Natural killer cell (primary cell): Measurements from ENCODE around the gene TRAF2. TPM values are rescaled to one million over a fixed set of nuclear protein-coding genes. Genes with fewer than 3 reads are reported as not detected.
A peak's percentile ranks its signal among the peaks of the same experiment; 100 is the strongest.

ENCODE experiments used
- ATAC-seq, 3 donors: fragments of 150-1000 bp in 2 of 3; fragments of 200-7000 bp in 1 of 3; cut with Tn5 transposase; 1 replicate in 1 of 3; 2 replicates in 2 of 3; pipeline ENCODE4 v1.10.0; 2021; ENCODE audit warnings: mild to moderate bottlenecking in 2 of 3, moderate library complexity in 2 of 3
- DNase-seq, 2 donors: peaks; one replicate each; pipeline versions ENCODE4 v3.0.0 to v3.0.0-alpha.2; 2013 to 2021; ENCODE audit warnings: mixed read lengths in 1 of 2
- H3K27ac ChIP-seq: one replicate; pipeline ENCODE4 v1.5.1; 2013; ENCODE audit warnings: mild to moderate bottlenecking, low read length
- H3K27me3 ChIP-seq: one replicate; pipeline ENCODE4 v1.6.1; 2013; ENCODE audit warnings: low read length; ENCODE audit not compliant: control insufficient read depth, insufficient read depth
- H3K36me3 ChIP-seq: one replicate; pipeline ENCODE4 v1.6.1; 2013; ENCODE audit warnings: low read length; ENCODE audit not compliant: control insufficient read depth, insufficient read depth
- H3K4me1 ChIP-seq: one replicate; pipeline ENCODE4 v1.6.1; 2013; ENCODE audit warnings: low read length; ENCODE audit not compliant: control insufficient read depth, insufficient read depth
- H3K4me3 ChIP-seq: one replicate; pipeline ENCODE4 v1.5.1; 2013; ENCODE audit warnings: low read length
- H3K9me3 ChIP-seq: one replicate; pipeline ENCODE4 v1.6.1; 2013; ENCODE audit warnings: low read length; ENCODE audit not compliant: control insufficient read depth, insufficient read depth
- H3K27ac Mint-ChIP-seq, 2 donors: one replicate each; pipeline ENCODE4 v1.8.0; 2022; ENCODE audit warnings: mild to moderate bottlenecking in 2 of 2, mixed read lengths in 2 of 2, moderate library complexity in 1 of 2
- H3K27me3 Mint-ChIP-seq, 2 donors: one replicate each; pipeline ENCODE4 v1.8.0; 2022; ENCODE audit warnings: low read depth in 2 of 2, mixed read lengths in 2 of 2
- H3K36me3 Mint-ChIP-seq: one replicate; pipeline ENCODE4 v1.8.0; 2022; ENCODE audit warnings: mixed read lengths
- H3K4me1 Mint-ChIP-seq, 2 donors: one replicate each; pipeline ENCODE4 v1.8.0; 2022; ENCODE audit warnings: mixed read lengths in 2 of 2
- H3K4me3 Mint-ChIP-seq: one replicate; pipeline ENCODE4 v1.8.0; 2022; ENCODE audit warnings: mild to moderate bottlenecking, moderate library complexity, mixed read lengths
- H3K9me3 Mint-ChIP-seq, 2 donors: one replicate each; pipeline ENCODE4 v1.8.0; 2022; ENCODE audit warnings: mixed read lengths in 2 of 2
- WGBS: methylation state at CpG from one replicate; pipeline ENCODE4 v1.1.7; 2013; ENCODE audit warnings: missing lambda C conversion rate; ENCODE audit not compliant: insufficient coverage; 5-methylcytosine and 5-hydroxymethylcytosine counted together
- intact Hi-C: fragments of 100-400 bp; cut with micrococcal nuclease; formaldehyde crosslinking; loops from one replicate; pipeline ENCODE4 v1.14.2; 2022
- total RNA-seq, 4 donors: library from RNA; stranded (reverse); fragments of 120-200 nt in 1 of 4; gene quantifications; one replicate each; pipeline versions ENCODE4 v1.2.3 to v1.2.4, GENCODE V29; 2013 to 2022
- TF ChIP-seq, protein P1 (sequence below): fragments of 200-600 bp; IDR thresholded peaks from one replicate; pipeline ENCODE4 v1.8.0; 2022; ENCODE audit warnings: antibody characterized with exemption

The TRAF2 gene
- total RNA-seq, 3 donors from 2014 or later (not counting 1 experiment from before 2014, with no cell fraction given): 17.4 to 35.5 (median 25.0) TPM

DNA sequence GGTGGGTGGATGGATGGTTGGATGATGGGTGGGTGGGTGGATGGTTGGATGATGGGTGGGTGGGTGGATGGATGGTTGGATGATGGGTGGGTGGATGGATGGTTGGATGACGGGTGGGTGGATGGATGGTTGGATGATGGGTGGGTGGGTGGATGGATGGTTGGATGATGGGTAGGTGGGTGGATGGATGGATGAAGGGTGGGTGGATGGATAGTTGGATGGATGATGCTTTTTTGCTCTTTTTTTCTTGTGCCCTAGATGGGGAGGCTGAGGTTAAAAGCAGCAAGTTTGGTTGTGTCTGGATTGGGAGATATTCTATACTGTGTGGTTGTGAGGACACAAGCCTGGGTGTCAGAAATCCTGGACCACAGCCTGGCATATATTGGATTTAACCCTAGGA is 71.1 kb downstream of the TRAF2 start:
- peaks cover 4 to 5% of the 10 kb centered on the region in 2 donors for H3K9me3 Mint-ChIP-seq
- peak overlapping the region; percentile 40 for H3K4me3 Mint-ChIP-seq
- no peak for DNase-seq
- H3K27ac Mint-ChIP-seq: peak overlapping the region in 1 of 2 donors; percentile 85
- H3K4me1 Mint-ChIP-seq: peaks cover 13 to 69% of the 10 kb centered on the region in 2 donors
- no peaks in the 10 kb centered on the region for H3K36me3 Mint-ChIP-seq
- intact Hi-C loops: no loop called here
- Histone ChIP-seq H3K4me1 (peaks cover 56% of the 10 kb centered on the region), H3K27ac (peak overlapping the region; percentile 4), H3K27me3 (no peaks in the 10 kb centered on the region), H3K4me3 (no peak overlapping the region), H3K9me3 (no peaks in the 10 kb centered on the region), H3K36me3 (no peaks in the 10 kb centered on the region)
- H3K27me3 Mint-ChIP-seq: no peaks in the 10 kb centered on the region
- no peak for ATAC-seq
- TF ChIP-seq, protein P1, sequence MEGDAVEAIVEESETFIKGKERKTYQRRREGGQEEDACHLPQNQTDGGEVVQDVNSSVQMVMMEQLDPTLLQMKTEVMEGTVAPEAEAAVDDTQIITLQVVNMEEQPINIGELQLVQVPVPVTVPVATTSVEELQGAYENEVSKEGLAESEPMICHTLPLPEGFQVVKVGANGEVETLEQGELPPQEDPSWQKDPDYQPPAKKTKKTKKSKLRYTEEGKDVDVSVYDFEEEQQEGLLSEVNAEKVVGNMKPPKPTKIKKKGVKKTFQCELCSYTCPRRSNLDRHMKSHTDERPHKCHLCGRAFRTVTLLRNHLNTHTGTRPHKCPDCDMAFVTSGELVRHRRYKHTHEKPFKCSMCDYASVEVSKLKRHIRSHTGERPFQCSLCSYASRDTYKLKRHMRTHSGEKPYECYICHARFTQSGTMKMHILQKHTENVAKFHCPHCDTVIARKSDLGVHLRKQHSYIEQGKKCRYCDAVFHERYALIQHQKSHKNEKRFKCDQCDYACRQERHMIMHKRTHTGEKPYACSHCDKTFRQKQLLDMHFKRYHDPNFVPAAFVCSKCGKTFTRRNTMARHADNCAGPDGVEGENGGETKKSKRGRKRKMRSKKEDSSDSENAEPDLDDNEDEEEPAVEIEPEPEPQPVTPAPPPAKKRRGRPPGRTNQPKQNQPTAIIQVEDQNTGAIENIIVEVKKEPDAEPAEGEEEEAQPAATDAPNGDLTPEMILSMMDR: no peak
- WGBS: 100% methylated on average over 1 of the region's 1 CpG

DNA sequence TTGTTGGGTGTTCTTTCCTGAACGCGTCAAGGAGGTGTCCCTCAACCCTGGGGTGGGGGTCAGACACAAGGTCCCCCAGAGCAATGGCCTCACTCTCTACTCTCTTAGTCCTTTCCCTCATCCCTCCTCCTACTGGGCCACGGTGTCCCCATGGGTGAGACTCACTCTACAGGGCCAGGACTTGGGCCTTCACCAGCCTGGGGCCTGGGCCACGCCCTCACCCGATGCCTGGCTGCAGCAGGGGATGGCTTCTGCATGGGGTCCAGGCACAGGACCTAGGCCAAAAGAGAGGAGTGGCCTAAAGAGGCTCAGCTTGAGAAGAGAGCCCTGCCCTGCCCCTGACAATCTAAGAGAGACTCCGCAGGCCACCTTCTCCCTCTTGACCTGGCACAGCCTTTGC is 71.6 kb downstream of the TRAF2 start:
- peak overlapping the region; percentile 85 to 87 for H3K27ac Mint-ChIP-seq
- Histone ChIP-seq H3K4me3 (no peak overlapping the region), H3K36me3 (no peaks in the 10 kb centered on the region), H3K27ac (peak overlapping the region; percentile 90), H3K9me3 (no peaks in the 10 kb centered on the region), H3K27me3 (no peaks in the 10 kb centered on the region), H3K4me1 (peaks cover 60% of the 10 kb centered on the region)
- H3K36me3 Mint-ChIP-seq: no peaks in the 10 kb centered on the region
- TF ChIP-seq, protein P1: no peak
- peaks cover 17 to 74% of the 10 kb centered on the region in 2 donors for H3K4me1 Mint-ChIP-seq
- H3K4me3 Mint-ChIP-seq: no peak overlapping the region
- peaks cover 4 to 5% of the 10 kb centered on the region in 2 donors for H3K9me3 Mint-ChIP-seq
- no peak for DNase-seq
- intact Hi-C loops: no loop called here
- no peaks in the 10 kb centered on the region for H3K27me3 Mint-ChIP-seq
- no peak for ATAC-seq
- WGBS: 93% methylated on average over 6 of the region's 6 CpGs

DNA sequence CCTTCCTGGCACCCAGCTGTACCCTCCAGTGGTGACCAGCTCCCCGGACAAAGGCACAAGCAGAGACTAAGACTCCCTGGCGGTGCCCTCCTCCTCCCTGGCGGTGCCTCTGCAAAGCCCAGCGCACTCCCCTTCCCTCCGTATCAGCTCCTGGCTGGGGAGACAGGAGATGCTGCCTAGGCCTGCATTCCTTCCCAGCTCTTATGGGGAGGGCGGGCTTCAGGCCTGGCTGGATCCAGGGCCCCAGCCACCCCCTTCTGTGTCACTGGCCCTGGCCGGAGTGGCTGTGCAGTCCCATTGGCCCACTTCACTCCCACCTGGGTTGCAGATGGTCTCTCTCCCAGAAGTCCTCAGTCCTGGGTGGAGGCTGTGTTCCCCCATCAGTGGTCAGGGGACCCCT is 72.2 kb downstream of the TRAF2 start:
- Mint-ChIP-seq H3K27me3 (no peaks in the 10 kb centered on the region), H3K4me1 (peaks cover 22 to 80% of the 10 kb centered on the region in 2 donors), H3K27ac (peak overlapping the region; percentile 85 to 87), H3K4me3 (no peak overlapping the region), H3K36me3 (no peaks in the 10 kb centered on the region), H3K9me3 (peaks cover 4 to 5% of the 10 kb centered on the region in 2 donors)
- H3K4me3 ChIP-seq: no peak overlapping the region
- intact Hi-C loops: no loop called here
- H3K27me3 ChIP-seq: no peaks in the 10 kb centered on the region
- DNase-seq (no peak), ATAC-seq (no peak)
- WGBS: 97% methylated on average over 7 of the region's 7 CpGs
- no peaks in the 10 kb centered on the region for H3K9me3 ChIP-seq
- H3K27ac ChIP-seq: peak overlapping the region; percentile 90
- peaks cover 66% of the 10 kb centered on the region for H3K4me1 ChIP-seq
- H3K36me3 ChIP-seq: no peaks in the 10 kb centered on the region
- TF ChIP-seq, protein P1: no peak
